NCI-H82 treated with DMSO at 0.1 percent for 48 hours (cell line): Measurements from ENCODE around the gene CEACAM4.

Source experiments
- DNase-seq: peaks from one replicate; lab custom pipeline; 2025; ENCODE audit not compliant: unreplicated experiment; lab: John Stamatoyannopoulos, UW

CEACAM4 gene

GRCh38 chr19:41617941-41618730 is 8.7 kb downstream of the CEACAM4 start:
- DNase-seq, result no peak

GRCh38 chr19:41616792-41617621 is 9.9 kb downstream of the CEACAM4 start:
- no peak for DNase-seq

- no peak for DNase-seq
Observed at GRCh38 chr19:41615207-41615606, 11.7 kb downstream of the CEACAM4 start.

- DNase-seq, result no peak
Observed at GRCh38 chr19:41612483-41612882, 14.4 kb downstream of the CEACAM4 start.

GRCh38 chr19:41610789-41611188 is 16.1 kb downstream of the CEACAM4 start:
- no peak for DNase-seq

- DNase-seq, result no peak
Observed at GRCh38 chr19:41607668-41608067, 19.2 kb downstream of the CEACAM4 start.

- no peak for DNase-seq
Observed at GRCh38 chr19:41606215-41606837, 20.5 kb downstream of the CEACAM4 start.

- DNase-seq, result no peak
Observed at GRCh38 chr19:41604831-41605230, 22.0 kb downstream of the CEACAM4 start.

GRCh38 chr19:41601771-41602170 is 25.1 kb downstream of the CEACAM4 start:
- DNase-seq, result no peak

GRCh38 chr19:41599175-41599966 is 27.5 kb downstream of the CEACAM4 start:
- DNase-seq, result no peak

- DNase-seq, result peak; percentile 45
Observed at GRCh38 chr19:41597600-41598041, 29.3 kb downstream of the CEACAM4 start.

GRCh38 chr19:41595890-41596280 is 31.0 kb downstream of the CEACAM4 start:
- no peak for DNase-seq

GRCh38 chr19:41595258-41595889 is 31.5 kb downstream of the CEACAM4 start:
- DNase-seq, result peak; percentile 27

- no peak for DNase-seq
Observed at GRCh38 chr19:41591951-41592562, 34.8 kb downstream of the CEACAM4 start.

GRCh38 chr19:41590936-41591335 is 35.9 kb downstream of the CEACAM4 start:
- no peak for DNase-seq

GRCh38 chr19:41589371-41589770 is 37.5 kb downstream of the CEACAM4 start:
- no peak for DNase-seq

- DNase-seq, result no peak
Observed at GRCh38 chr19:41588497-41589209, 38.2 kb downstream of the CEACAM4 start.

- no peak for DNase-seq
Observed at GRCh38 chr19:41587838-41588210, 39.0 kb downstream of the CEACAM4 start.

- no peak for DNase-seq
Observed at GRCh38 chr19:41587101-41587837, 39.6 kb downstream of the CEACAM4 start.
